ENCODE data around the gene AURKA. TPM values are rescaled to one million over a fixed set of nuclear protein-coding genes. Genes with fewer than 3 reads are reported as not detected.

Gene AURKA
- total and polyA plus RNA-seq, 2 of the 8 experiments (the other 6 are each of a cell fraction or from before 2014, with no cell fraction given): 45.8 to 84.8 TPM

GRCh38 chr20:56376331-56376730 is 15.7 kb downstream of the AURKA start:
- Histone ChIP-seq H2BK15ac (ENCODE audit: low read length) (no peak overlapping the region), H2BK5ac (ENCODE audit: low read depth, low read length) (no peak overlapping the region), H2BK120ac (replicated peaks; ENCODE audit: low read depth, low read length) (no peak overlapping the region), H3K27ac (ENCODE audit: low read depth, low read length) (no peak overlapping the region), H3K79me2 (ENCODE audit: control insufficient read depth in 1 of 2, insufficient read depth in 2 of 2, low read length in 2 of 2) (peaks cover 0 to 55% of the 10 kb centered on the region in 2 experiments; a peak in 2 of 4 replicates), H2AFZ (ENCODE audit: low read length) (no peak overlapping the region), H3K23ac (ENCODE audit: insufficient read length) (no peak overlapping the region), H4K8ac (ENCODE audit: extremely low read depth, insufficient read depth, low read length) (no peak overlapping the region), H2BK12ac (ENCODE audit: low read depth, low read length) (no peak overlapping the region), H2BK20ac (ENCODE audit: low read length) (no peak overlapping the region), H4K91ac (replicated peaks; ENCODE audit: insufficient read length, low read length) (no peak overlapping the region), H3K18ac (ENCODE audit: extremely low read depth, low read length) (no peak overlapping the region), H3K4me3 (ENCODE audit: extremely low read depth in 1 of 4, insufficient read depth in 2 of 4, low read depth in 3 of 4, low read length in 4 of 4) (no peak overlapping the region), H3K4me1 (replicated peaks in 1 of 4; ENCODE audit: control insufficient read depth in 3 of 4, insufficient read depth in 4 of 4, low read length in 3 of 4) (no peaks in the 10 kb centered on the region), H3K9ac (replicated peaks in 1 of 4; ENCODE audit: extremely low read depth in 1 of 4, low read depth in 3 of 4, low read length in 3 of 4) (no peak overlapping the region), H3K9me3 (ENCODE audit: insufficient read depth in 2 of 2, low read depth in 1 of 2, low read length in 1 of 2) (no peaks in the 10 kb centered on the region), H3K79me1 (ENCODE audit: low read depth, low read length) (peaks cover 2% of the 10 kb centered on the region; the same call in 1 of the 2 replicates), H2AK5ac (ENCODE audit: low read depth, low read length) (no peak overlapping the region), H4K5ac (ENCODE audit: insufficient read length, low read depth, low read length) (no peak overlapping the region), H4K20me1 (replicated peaks in 1 of 2; ENCODE audit: control insufficient read depth in 1 of 2, insufficient read depth in 2 of 2, low read length in 2 of 2) (peaks cover 0 to 8% of the 10 kb centered on the region in 2 experiments), H3K23me2 (ENCODE audit: low read depth, low read length) (no peaks in the 10 kb centered on the region), H3K56ac (replicated peaks; ENCODE audit: insufficient read length, low read depth, low read length) (no peak overlapping the region), H3K14ac (ENCODE audit: insufficient read length) (no peak overlapping the region), H3K4ac (replicated peaks; ENCODE audit: insufficient read length, low read depth, low read length) (no peak overlapping the region), H3K27me3 (replicated peaks in 1 of 4; ENCODE audit: control insufficient read depth in 3 of 4, extremely low read depth in 1 of 4, insufficient read depth in 3 of 4, low read length in 3 of 4) (no peaks in the 10 kb centered on the region), H3K4me2 (ENCODE audit: insufficient read depth in 1 of 2, low read depth in 2 of 2, low read length in 2 of 2) (no peak overlapping the region), H3K36me3 (ENCODE audit: control insufficient read depth in 2 of 4, insufficient read depth in 4 of 4, low read length in 3 of 4) (peaks cover 25 to 77% (median 60%) of the 10 kb centered on the region in 4 experiments)
- POLR2A ChIA-PET (ENCODE audit: partially characterized antibody): interaction anchor here (1.6 kb wide), 1 partner anchor 15 kb away, joined by 6 read pairs; the partner anchor contains the start of genes AURKA and CSTF1
- no peak for FAIRE-seq
- no peak for DNase-seq (ENCODE audit: low read depth in 1 of 2, low spot score in 2 of 2)
- CTCF ChIA-PET (ENCODE audit: partially characterized antibody): no interaction called here
- 85% methylated on average over 2 of the region's 2 CpGs; no CpG with 5 or more reads in 1 of the 2 experiments for WGBS, 2 experiments (ENCODE audit: extremely low coverage in 1 of 2, insufficient coverage in 1 of 2, insufficient read length in 1 of 2, insufficient replicate concordance in 2 of 2, low coverage in 1 of 2, low lambda C conversion rate in 2 of 2, missing lambda C conversion rate in 1 of 2)
- TF ChIP-seq ASH2L (IDR thresholded peaks at IDR 0.05; ENCODE audit: low read length) (no peak), POLR2AphosphoS5 (IDR thresholded peaks at IDR 0.05; ENCODE audit: low read depth, low read length) (no peak), CBX8 (IDR thresholded peaks at IDR 0.05; ENCODE audit: borderline replicate concordance, low read depth, low read length) (no peak), ATF3 (IDR thresholded peaks at IDR 0.05; ENCODE audit: insufficient read depth, low read depth, low read length) (no peak), RXRA (IDR thresholded peaks at IDR 0.05; ENCODE audit: insufficient read depth, low read depth, low read length) (no peak)

Data from H1 (cell line).